Measurements from ENCODE around the gene ZNF101.
"Not testable (repeated sequence)": the region's sequence is repeated elsewhere in the genome, so short reads cannot be mapped to it uniquely, and the experiment has no call there.

DNA sequence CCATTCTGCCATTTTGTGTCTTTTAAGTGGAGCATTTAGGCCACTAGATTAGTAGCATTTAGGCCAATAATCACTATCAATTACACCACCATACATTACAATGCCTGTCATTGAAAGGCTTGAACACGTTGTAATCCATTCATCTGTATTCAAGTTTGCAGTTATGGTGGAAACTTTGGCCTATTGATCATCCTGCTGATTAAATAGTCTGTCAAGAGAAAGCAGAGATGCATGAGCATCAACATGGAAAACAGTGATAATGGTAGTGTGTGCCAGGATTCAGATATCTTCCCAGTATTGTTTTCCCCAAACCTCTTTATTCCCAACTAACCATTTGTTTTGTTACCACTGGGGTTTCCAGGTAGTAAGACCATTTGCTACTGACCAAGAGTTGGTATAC lies 31.9 kb downstream of the ZNF101 start:
- not testable (repeated sequence) for TF ChIP-seq POLR2A, POLR2AphosphoS5 (IDR thresholded peaks at IDR 0.05)
- TF ChIP-seq, protein P1, sequence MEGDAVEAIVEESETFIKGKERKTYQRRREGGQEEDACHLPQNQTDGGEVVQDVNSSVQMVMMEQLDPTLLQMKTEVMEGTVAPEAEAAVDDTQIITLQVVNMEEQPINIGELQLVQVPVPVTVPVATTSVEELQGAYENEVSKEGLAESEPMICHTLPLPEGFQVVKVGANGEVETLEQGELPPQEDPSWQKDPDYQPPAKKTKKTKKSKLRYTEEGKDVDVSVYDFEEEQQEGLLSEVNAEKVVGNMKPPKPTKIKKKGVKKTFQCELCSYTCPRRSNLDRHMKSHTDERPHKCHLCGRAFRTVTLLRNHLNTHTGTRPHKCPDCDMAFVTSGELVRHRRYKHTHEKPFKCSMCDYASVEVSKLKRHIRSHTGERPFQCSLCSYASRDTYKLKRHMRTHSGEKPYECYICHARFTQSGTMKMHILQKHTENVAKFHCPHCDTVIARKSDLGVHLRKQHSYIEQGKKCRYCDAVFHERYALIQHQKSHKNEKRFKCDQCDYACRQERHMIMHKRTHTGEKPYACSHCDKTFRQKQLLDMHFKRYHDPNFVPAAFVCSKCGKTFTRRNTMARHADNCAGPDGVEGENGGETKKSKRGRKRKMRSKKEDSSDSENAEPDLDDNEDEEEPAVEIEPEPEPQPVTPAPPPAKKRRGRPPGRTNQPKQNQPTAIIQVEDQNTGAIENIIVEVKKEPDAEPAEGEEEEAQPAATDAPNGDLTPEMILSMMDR (IDR thresholded peaks at IDR 0.05 in 8 of 11, conservative IDR thresholded peaks at IDR 0.05 in 3 of 11), result not testable (repeated sequence)
